ENCODE data around the gene DDC.

GRCh38 chr7:50612704-50613103, 47.5 kb upstream of the DDC start:
- TF ChIP-seq POLR2AphosphoS5 (IDR thresholded peaks at IDR 0.05) (no peak), CTCF (IDR thresholded peaks at IDR 0.05) (no peak), POLR2A (IDR thresholded peaks at IDR 0.05) (no peak)
